Fibroblast of peridontal ligament (primary cell): Measurements from ENCODE around the gene FGF22.

Experiments
- DNase-seq: peaks from one replicate; pipeline ENCODE4 v3.0.0-alpha.2; 2010; ENCODE audit errors: extremely low read depth

FGF22 gene

DNA sequence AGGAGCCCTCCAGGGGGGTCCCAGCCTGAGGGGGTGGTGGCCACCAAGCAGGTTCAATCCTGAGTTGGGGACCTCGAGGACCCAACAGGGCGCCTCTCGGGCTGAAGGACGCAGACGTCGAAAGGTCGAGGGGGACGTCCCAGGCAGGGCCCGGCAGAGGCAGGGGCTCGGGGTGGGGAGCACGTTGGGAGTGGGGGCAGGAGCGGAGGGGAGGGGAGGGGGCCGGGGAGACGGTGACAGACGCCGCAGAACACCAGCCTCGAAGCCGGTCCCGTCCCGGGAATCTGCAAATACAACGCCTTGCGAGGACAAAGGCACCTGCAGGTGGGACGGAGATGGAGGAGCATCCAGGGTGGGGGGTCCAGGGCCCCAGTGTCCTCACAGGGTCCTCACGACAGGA lies 4.1 kb downstream of the FGF22 start:
- DNase-seq = no peak

DNA sequence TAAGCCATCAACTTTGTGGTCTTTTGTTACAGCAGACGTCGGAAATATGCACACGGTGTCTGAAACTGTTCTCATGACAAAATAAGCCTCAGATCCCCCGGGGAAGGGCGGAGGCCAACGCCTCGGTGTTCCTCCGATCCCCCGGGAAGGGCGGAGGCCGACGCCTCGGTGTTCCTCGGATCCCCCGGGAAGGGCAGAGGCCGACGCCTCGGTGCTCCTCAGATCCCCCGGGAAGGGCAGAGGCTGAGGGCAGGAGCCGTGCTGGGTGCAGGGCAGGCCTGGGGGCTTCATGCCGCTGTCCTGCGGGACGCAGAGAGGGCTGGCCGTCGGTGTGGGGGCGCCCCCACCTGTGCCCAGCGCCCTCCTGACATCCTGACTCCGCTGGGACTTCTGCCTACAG lies 4.7 kb downstream of the FGF22 start:
- DNase-seq = no peak

- no peak for DNase-seq
Measured at GRCh38 chr19:644789-645188, 5.1 kb downstream of the FGF22 start.

- no peak for DNase-seq
Measured at GRCh38 chr19:645912-646778, 6.5 kb downstream of the FGF22 start.

DNA sequence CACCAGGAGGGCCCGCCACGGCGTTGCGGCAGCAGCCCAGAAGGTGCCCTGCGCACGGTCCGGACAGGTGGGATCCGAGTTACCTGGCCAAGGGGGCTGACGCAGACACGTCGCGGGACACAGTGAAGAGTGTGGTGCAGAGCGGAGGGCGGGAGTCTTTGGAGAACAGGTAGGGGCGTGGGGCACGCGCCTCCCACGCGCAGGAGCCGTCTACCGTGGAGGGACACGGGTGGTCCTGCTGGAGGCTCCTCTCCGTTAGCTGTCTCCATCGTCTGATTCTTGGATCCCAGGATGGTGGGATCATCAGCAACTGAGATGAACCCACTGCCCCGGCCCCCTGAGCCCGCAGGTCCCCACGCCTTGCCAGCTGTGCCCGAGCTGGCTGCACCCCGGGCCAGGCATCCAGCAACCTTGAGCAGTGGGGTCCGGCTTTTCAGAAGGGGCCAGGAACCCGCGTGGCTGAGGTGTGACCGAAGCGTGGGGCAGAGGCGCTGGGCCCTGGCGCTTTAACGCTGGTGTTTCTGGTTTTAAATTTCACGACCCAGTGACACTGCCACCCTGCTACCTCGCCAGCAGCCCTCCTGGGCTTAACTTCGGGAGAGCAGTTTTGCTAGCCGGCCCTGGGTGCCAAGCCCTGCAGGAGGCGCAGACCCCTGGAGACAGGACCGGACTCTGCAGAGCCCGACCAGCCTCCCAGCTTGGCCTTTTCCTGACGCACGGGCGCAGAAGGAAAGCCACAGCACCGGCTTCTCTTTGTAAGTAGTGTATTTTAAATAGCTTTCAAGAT lies 7.3 kb downstream of the FGF22 start:
- no peak for DNase-seq

- DNase-seq = no peak
Measured at GRCh38 chr19:647566-648284, 8.0 kb downstream of the FGF22 start.

DNA sequence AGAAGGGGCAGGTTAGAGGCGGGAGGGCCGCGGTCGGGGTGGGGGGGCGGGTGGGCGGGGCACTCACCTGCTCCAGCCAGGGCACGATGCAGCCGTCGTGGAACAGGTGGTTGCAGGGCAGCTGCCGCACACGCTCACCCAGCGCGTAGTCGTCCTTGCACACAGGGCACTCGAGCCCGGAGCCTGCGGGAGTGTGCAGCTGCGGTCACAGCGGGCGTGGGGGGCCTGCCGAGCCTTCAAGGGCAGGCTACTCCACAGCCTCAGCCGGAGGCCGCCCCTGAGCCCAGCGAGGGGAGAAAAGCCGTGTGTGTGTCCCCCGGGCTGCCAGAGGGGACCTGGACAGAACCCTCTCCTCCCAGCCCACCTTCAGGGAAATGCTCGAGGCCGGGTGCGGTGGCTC lies 8.6 kb downstream of the FGF22 start:
- no peak for DNase-seq

DNA sequence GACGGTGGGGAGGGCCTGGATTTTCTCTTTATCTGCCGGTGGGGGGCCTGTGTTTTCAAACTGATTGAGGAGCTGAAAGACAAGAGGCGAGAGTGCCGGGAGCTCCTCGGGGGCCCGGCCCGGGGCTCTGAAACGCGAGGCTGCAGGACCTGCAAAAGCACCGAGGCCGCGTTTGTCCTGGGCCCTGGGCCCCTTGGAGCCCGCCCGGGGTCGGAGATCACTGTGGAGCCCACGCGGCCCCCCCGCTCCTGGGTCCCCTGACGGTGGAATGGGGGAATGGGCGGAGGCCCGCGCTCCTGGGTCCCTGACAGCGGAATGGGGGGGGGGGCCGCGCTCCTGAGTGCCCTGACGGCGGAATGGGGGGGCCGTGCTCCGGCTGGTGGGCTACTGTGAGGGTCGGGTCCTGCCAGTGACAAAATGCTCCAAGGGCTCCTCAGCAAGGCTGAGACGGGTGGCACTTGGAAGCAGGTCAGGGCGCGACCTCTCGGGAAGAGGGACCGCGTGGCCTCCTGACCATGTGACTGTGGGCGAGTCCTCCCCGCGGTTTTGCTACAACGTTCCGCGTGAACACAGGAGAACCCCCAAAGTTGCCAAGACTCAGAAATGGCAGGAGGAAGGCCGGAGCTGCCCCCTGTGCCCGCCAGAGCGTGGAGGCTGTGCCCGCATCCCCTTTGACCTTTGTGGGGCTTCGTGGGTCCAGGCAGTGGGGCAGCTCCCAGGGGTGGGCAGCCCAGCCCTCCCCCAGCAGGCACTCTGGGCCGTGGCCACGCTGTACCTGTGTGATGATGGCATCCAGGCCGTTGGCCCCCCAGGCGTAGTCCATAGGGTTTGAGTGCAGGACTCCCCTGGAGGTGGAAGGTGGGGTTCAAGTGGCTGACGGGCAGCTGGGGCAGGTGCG lies 9.5 kb downstream of the FGF22 start:
- no peak for DNase-seq

- no peak for DNase-seq
Measured at GRCh38 chr19:650121-650520, 10.4 kb downstream of the FGF22 start.

DNA sequence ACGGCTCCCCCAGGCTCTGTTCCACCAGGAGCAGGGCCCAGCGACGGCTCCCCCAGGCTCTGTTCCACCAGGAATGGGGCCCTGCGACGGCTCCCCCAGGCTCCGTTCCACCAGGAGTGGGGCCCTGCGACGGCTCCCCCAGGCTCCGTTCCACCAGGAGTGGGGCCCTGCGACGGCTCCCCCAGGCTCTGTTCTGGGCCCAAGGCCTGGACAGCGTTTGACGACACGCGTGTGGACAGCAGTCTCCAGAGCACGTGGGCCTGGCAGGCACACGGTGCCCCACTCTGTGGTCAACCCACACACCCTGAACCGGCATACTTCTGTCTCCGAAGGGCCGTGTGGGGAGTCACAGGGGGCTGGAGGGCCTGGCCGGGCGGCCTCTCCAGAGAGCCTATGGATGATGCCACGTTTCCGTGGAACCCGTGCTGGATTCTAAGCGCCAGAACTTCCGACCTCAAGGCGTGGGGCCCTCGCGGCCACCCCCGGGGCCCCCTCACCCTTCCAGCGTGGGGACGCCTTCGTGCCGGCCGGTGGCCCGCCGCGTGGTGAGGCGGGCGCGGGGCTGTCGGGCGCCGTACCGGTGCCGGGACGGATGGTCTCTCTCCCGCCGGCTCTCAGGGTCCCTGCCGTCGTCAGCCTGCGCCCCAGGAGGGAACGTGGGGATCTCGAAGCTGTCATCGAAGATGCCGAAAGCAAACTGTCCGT lies 11.6 kb downstream of the FGF22 start:
- DNase-seq = no peak

GRCh38 chr19:651991-652390 lies 12.3 kb downstream of the FGF22 start:
- DNase-seq = no peak

- no peak for DNase-seq
Measured at GRCh38 chr19:652467-653389, 13.0 kb downstream of the FGF22 start.

DNA sequence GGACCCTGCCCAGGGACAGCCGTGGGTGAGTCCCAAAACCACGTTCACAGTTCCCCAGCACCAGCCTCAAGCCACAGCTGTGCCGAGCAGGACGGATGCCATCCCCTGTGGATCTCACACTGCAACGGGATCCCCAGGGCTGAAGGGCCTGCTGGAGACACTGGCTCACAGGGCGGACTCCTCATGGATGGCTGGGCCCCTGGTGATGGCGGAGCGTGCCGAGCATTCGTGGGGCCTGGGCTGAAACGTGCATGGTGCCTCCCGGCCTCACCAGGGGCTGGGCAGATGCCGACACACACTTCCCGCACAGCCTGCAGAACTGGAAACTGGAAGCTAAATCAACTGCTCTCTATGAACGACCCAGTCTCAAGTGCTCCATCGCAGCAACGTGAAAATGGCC lies 13.7 kb downstream of the FGF22 start:
- no peak for DNase-seq

DNA sequence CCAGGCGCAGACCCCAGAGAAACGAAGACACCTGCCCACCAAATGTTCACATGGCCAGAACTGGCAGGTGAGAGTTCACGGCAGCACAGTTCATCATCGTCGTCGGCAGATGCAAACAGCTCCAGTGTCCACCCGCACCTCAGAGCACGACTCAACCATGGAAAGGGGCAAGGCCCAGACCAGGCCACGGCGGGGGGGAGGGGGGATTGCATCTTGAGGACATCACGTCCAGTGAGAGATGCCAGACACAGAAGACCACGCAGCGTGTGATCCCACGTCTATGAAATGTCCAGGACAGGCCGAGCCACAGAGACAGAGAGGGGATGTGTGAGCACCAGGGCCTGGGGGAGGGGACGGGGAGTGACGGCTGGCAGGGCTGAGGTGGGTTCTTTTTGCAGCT lies 16.0 kb downstream of the FGF22 start:
- no peak for DNase-seq

GRCh38 chr19:656751-657559 lies 17.3 kb downstream of the FGF22 start:
- no peak for DNase-seq

- no peak for DNase-seq
Measured at GRCh38 chr19:657611-658010, 17.9 kb downstream of the FGF22 start.

GRCh38 chr19:658059-658839 lies 18.6 kb downstream of the FGF22 start:
- no peak for DNase-seq
